CD4-positive, alpha-beta T cell treated with Interferon alpha-2 for 1 hour (primary cell): Measurements from ENCODE around the gene KIF19.
A peak's percentile ranks its signal among the peaks of the same experiment; 100 is the strongest.
"Not testable (repeated sequence)": the region's sequence is repeated elsewhere in the genome, so short reads cannot be mapped to it uniquely, and the experiment has no call there.

Experiments used
- DNase-seq, 2 donors: peaks; one replicate each; pipeline ENCODE4 v3.0.0-alpha.2; 2020 to 2022

KIF19 gene

GRCh38 chr17:74325743-74326379 is at the start of gene KIF19:
KIF19 (plus strand) TSS chr17:74326226; CDS start chr17:74326350, 124 bp downstream.
- DNase-seq, result peak; percentile 38 to 72

- DNase-seq, result no peak
Observed at GRCh38 chr17:74276541-74277009, 49.5 kb upstream of the KIF19 start.

GRCh38 chr17:74277935-74278334 is 48.1 kb upstream of the KIF19 start:
- DNase-seq, result no peak

GRCh38 chr17:74279617-74280016 is 46.4 kb upstream of the KIF19 start:
- not testable (repeated sequence) for DNase-seq

- DNase-seq, result peak; percentile 81 to 89
Observed at GRCh38 chr17:74280093-74280513, 45.9 kb upstream of the KIF19 start.

- no peak for DNase-seq
Observed at GRCh38 chr17:74281799-74282198, 44.2 kb upstream of the KIF19 start.

- not testable (repeated sequence) for DNase-seq
Observed at GRCh38 chr17:74282274-74282586, 43.8 kb upstream of the KIF19 start.

- DNase-seq, result peak; percentile 44 to 78
Observed at GRCh38 chr17:74282587-74283370, 43.2 kb upstream of the KIF19 start.

- no peak for DNase-seq
Observed at GRCh38 chr17:74283371-74283673, 42.7 kb upstream of the KIF19 start.

- DNase-seq, result no peak
Observed at GRCh38 chr17:74287031-74287602, 38.9 kb upstream of the KIF19 start.

- DNase-seq, result no peak
Observed at GRCh38 chr17:74288785-74289184, 37.2 kb upstream of the KIF19 start.

GRCh38 chr17:74289688-74290087 is 36.3 kb upstream of the KIF19 start:
- no peak for DNase-seq

- no peak for DNase-seq
Observed at GRCh38 chr17:74290340-74290739, 35.7 kb upstream of the KIF19 start.

GRCh38 chr17:74292495-74292894 is 33.5 kb upstream of the KIF19 start:
- DNase-seq, result no peak

GRCh38 chr17:74295625-74296547 is 30.1 kb upstream of the KIF19 start:
- DNase-seq, result no peak

- DNase-seq, result peak; percentile 39 to 65
Observed at GRCh38 chr17:74296548-74296936, 29.5 kb upstream of the KIF19 start.

- no peak for DNase-seq
Observed at GRCh38 chr17:74297941-74298340, 28.1 kb upstream of the KIF19 start.

GRCh38 chr17:74298778-74299177 is 27.2 kb upstream of the KIF19 start:
- no peak for DNase-seq

- no peak for DNase-seq
Observed at GRCh38 chr17:74299226-74300009, 26.6 kb upstream of the KIF19 start.

- DNase-seq, result no peak
Observed at GRCh38 chr17:74303305-74303704, 22.7 kb upstream of the KIF19 start.

GRCh38 chr17:74304184-74304583 is 21.8 kb upstream of the KIF19 start:
- DNase-seq, result no peak
